Nephron progenitor cell (in vitro differentiated cells): Measurements from ENCODE around the gene SORCS2.

ENCODE experiments used
- DNase-seq: peaks from one replicate; pipeline ENCODE4 v3.0.0; 2021
- H3K27ac Mint-ChIP-seq: 2 replicates; pipeline ENCODE4 v1.8.0; 2021; ENCODE audit warnings: mild to moderate bottlenecking, moderate library complexity, mixed read lengths
- H3K27me3 Mint-ChIP-seq: 2 replicates; pipeline ENCODE4 v1.8.0; 2021; ENCODE audit warnings: mild to moderate bottlenecking, low read depth, mixed read lengths; ENCODE audit not compliant: poor library complexity
- H3K36me3 Mint-ChIP-seq: 2 replicates; pipeline ENCODE4 v1.8.0; 2021; ENCODE audit warnings: low read depth, mixed read lengths
- H3K4me1 Mint-ChIP-seq: 2 replicates; pipeline ENCODE4 v1.8.0; 2021; ENCODE audit warnings: mixed read lengths
- H3K4me3 Mint-ChIP-seq: 2 replicates; pipeline ENCODE4 v1.8.0; 2021; ENCODE audit warnings: mild to moderate bottlenecking, moderate library complexity, mixed read lengths
- H3K9me3 Mint-ChIP-seq: 2 replicates; pipeline ENCODE4 v1.8.0; 2021; ENCODE audit warnings: mild to moderate bottlenecking, moderate library complexity, mixed read lengths
- CTCF ChIP-seq: fragments of 200-600 bp; sonication (generic); IDR thresholded peaks from 2 replicates; pipeline ENCODE4 v1.5.0; 2021; ENCODE audit warnings: antibody characterized with exemption

SORCS2 gene

GRCh38 chr4:7423391-7423790 lies 231.1 kb downstream of the SORCS2 start:
- H3K27ac Mint-ChIP-seq: no peak overlapping the region
- H3K9me3 Mint-ChIP-seq: peaks cover 5% of the 10 kb centered on the region
- no peaks in the 10 kb centered on the region for H3K36me3 Mint-ChIP-seq
- peaks cover 43% of the 10 kb centered on the region for H3K4me1 Mint-ChIP-seq
- H3K27me3 Mint-ChIP-seq: peaks cover 12% of the 10 kb centered on the region
- H3K4me3 Mint-ChIP-seq: no peak overlapping the region
- TF ChIP-seq CTCF: no peak
- DNase-seq: no peak

GRCh38 chr4:7423801-7424552 lies 231.6 kb downstream of the SORCS2 start:
- DNase-seq: no peak
- peaks cover 12% of the 10 kb centered on the region for H3K27me3 Mint-ChIP-seq
- H3K4me3 Mint-ChIP-seq: no peak overlapping the region
- TF ChIP-seq CTCF: no peak
- H3K4me1 Mint-ChIP-seq: peaks cover 49% of the 10 kb centered on the region
- no peaks in the 10 kb centered on the region for H3K9me3 Mint-ChIP-seq
- H3K36me3 Mint-ChIP-seq: no peaks in the 10 kb centered on the region
- H3K27ac Mint-ChIP-seq: no peak overlapping the region

GRCh38 chr4:7424553-7425111 lies 232.3 kb downstream of the SORCS2 start:
- H3K4me1 Mint-ChIP-seq: peaks cover 54% of the 10 kb centered on the region
- H3K9me3 Mint-ChIP-seq: no peaks in the 10 kb centered on the region
- no peak overlapping the region for H3K27ac Mint-ChIP-seq
- no peak overlapping the region for H3K4me3 Mint-ChIP-seq
- DNase-seq: no peak
- no peaks in the 10 kb centered on the region for H3K36me3 Mint-ChIP-seq
- no peak for TF ChIP-seq CTCF
- peaks cover 12% of the 10 kb centered on the region for H3K27me3 Mint-ChIP-seq

- DNase-seq: no peak
- no peak overlapping the region for H3K4me3 Mint-ChIP-seq
- H3K36me3 Mint-ChIP-seq: no peaks in the 10 kb centered on the region
- peaks cover 12% of the 10 kb centered on the region for H3K27me3 Mint-ChIP-seq
- H3K9me3 Mint-ChIP-seq: no peaks in the 10 kb centered on the region
- H3K27ac Mint-ChIP-seq: peak overlapping the region; percentile 50
- TF ChIP-seq CTCF: no peak
- peaks cover 58% of the 10 kb centered on the region for H3K4me1 Mint-ChIP-seq
Measured at GRCh38 chr4:7425124-7425523, 232.8 kb downstream of the SORCS2 start.

GRCh38 chr4:7425591-7426468 lies 233.5 kb downstream of the SORCS2 start:
- TF ChIP-seq CTCF: no peak
- peak overlapping the region; percentile 50 for H3K27ac Mint-ChIP-seq
- no peaks in the 10 kb centered on the region for H3K9me3 Mint-ChIP-seq
- no peaks in the 10 kb centered on the region for H3K36me3 Mint-ChIP-seq
- H3K4me3 Mint-ChIP-seq: no peak overlapping the region
- no peak for DNase-seq
- peaks cover 65% of the 10 kb centered on the region for H3K4me1 Mint-ChIP-seq
- peaks cover 12% of the 10 kb centered on the region for H3K27me3 Mint-ChIP-seq
